Transverse colon (tissue), 4 donors: ENCODE measurements around the gene SIX5. TPM values are rescaled to one million over a fixed set of nuclear protein-coding genes. Genes with fewer than 3 reads are reported as not detected.

ENCODE experiments used
- DNase-seq: peaks from one replicate; pipeline ENCODE4 v3.0.0-alpha.2; 2019
- H3K27ac ChIP-seq, 4 donors: fragments of 200-600 bp; sonication (generic); 2 replicates each; pipeline ENCODE4 v1.5.1; 2016 to 2018; ENCODE audit warnings: inconsistent platforms in 4 of 4
- H3K27me3 ChIP-seq: fragments of 200-600 bp; sonication (generic); 2 replicates; pipeline ENCODE4 v1.5.1; 2017; ENCODE audit warnings: inconsistent platforms
- H3K36me3 ChIP-seq, 4 donors: fragments of 200-600 bp; sonication (generic); 2 replicates each; pipeline ENCODE4 v1.5.1; 2017 to 2019; ENCODE audit warnings: inconsistent platforms in 4 of 4
- H3K4me1 ChIP-seq, 4 donors: fragments of 200-600 bp; sonication (generic); 2 replicates each; pipeline ENCODE4 v1.5.1; 2017 to 2020; ENCODE audit warnings: inconsistent platforms in 4 of 4
- H3K4me3 ChIP-seq, 4 donors: fragments of 200-600 bp; sonication (generic); 1 replicate in 1 of 4; 2 replicates in 3 of 4; pipeline versions ENCODE4 v1.5.1 to v1.6.1; 2017 to 2019; ENCODE audit warnings: inconsistent platforms in 4 of 4
- H3K9me3 ChIP-seq, 2 donors: fragments of 200-600 bp; sonication (generic); 2 replicates each; pipeline ENCODE4 v1.5.1; 2017 to 2019; ENCODE audit warnings: inconsistent platforms in 2 of 2
- CTCF ChIP-seq, 5 experiments: fragments of 200-600 bp in 3 of 5; fragments of 450-650 bp in 2 of 5; sonication (generic) in 3 of 5; IDR thresholded peaks; 1 replicate in 2 of 5; 2 replicates in 3 of 5; pipeline ENCODE4 v1.5.1; 2016 to 2017; ENCODE audit warnings: antibody characterized with exemption in 5 of 5, inconsistent platforms in 3 of 5, mild to moderate bottlenecking in 2 of 5, moderate library complexity in 1 of 5
- EP300 ChIP-seq: sonication (generic); formaldehyde crosslinking; IDR thresholded peaks from one replicate; pipeline ENCODE4 v1.6.1; 2017; ENCODE audit warnings: antibody characterized with exemption, low read depth
- POLR2A ChIP-seq: fragments of 450-650 bp; IDR thresholded peaks from one replicate; pipeline ENCODE4 v1.6.1; 2016; ENCODE audit warnings: antibody characterized with exemption, mild to moderate bottlenecking, moderate library complexity
- POLR2AphosphoS5 ChIP-seq, 3 donors: sonication (generic); formaldehyde crosslinking; IDR thresholded peaks; one replicate each; pipeline ENCODE4 v1.6.1; 2016; ENCODE audit warnings: antibody characterized with exemption in 3 of 3
- WGBS, 2 donors: methylation state at CpG; one replicate each; pipeline ENCODE4 v1.1.5; 2018; ENCODE audit warnings: low coverage in 1 of 2; 5-methylcytosine and 5-hydroxymethylcytosine counted together
- in situ Hi-C, 4 donors: fragments of 200-750 bp; cut with MboI; loops; one replicate each; pipeline versions ENCODE4 v1.15.0 to v1.15.1; 2017; ENCODE audit warnings: low sequenced_read_pairs in 3 of 4, low pct_ligation_motif_present in 1 of 4, low pct_unique_long_range_greater_than_20kb in 1 of 4
- intact Hi-C: fragments of 100-400 bp; cut with DNase I; formaldehyde crosslinking; loops from one replicate; pipeline ENCODE4 v1.15.1; 2023; ENCODE audit warnings: low total_unique reads
- total RNA-seq, 4 donors: library from RNA; depleted of rRNA; stranded (reverse); fragments of >200 nt; gene quantifications; one replicate each; pipeline ENCODE4 v1.1.0, GENCODE V29; 2016

Gene SIX5
- total RNA-seq, 4 donors from 2014 or later: 6.7 to 40.4 (median 9.7) TPM

GRCh38 chr19:45716359-45717130, 52.5 kb downstream of the SIX5 start:
- H3K27me3 ChIP-seq: no peaks in the 10 kb centered on the region
- WGBS, 2 donors: 0 to 1% methylated on average over 3 to 24 of the region's 24 CpGs
- H3K4me1 ChIP-seq: peaks cover 11 to 34% (median 17%) of the 10 kb centered on the region in 4 donors
- no peak for TF ChIP-seq EP300
- TF ChIP-seq CTCF (IDR thresholded peaks at IDR 0.05): no peak
- TF ChIP-seq POLR2A: no peak
- TF ChIP-seq POLR2AphosphoS5 (IDR thresholded peaks at IDR 0.05): no peak
- peak overlapping the region; percentile 47 to 79 (median 60) for H3K4me3 ChIP-seq
- in situ Hi-C loops: no loop called here
- DNase-seq: peak; percentile 51
- H3K27ac ChIP-seq: peak overlapping the region; percentile 89 to 95 (median 93)
- intact Hi-C loops: loop anchor here (10.0 kb wide), 1 partner anchor 48 kb away; the partner anchor contains the start of gene SIX5
- no peaks in the 10 kb centered on the region for H3K9me3 ChIP-seq
- H3K36me3 ChIP-seq: peaks cover 0 to 16% (median 0%) of the 10 kb centered on the region in 4 donors

GRCh38 chr19:45715139-45715538, 53.9 kb downstream of the SIX5 start:
- intact Hi-C loops: loop anchor here (10.0 kb wide), 1 partner anchor 50 kb away; the partner anchor contains the start of gene SIX5
- no peak overlapping the region for H3K4me3 ChIP-seq
- peaks cover 11 to 29% (median 15%) of the 10 kb centered on the region in 4 donors for H3K4me1 ChIP-seq
- H3K27ac ChIP-seq: no peak overlapping the region
- no peaks in the 10 kb centered on the region for H3K9me3 ChIP-seq
- DNase-seq: no peak
- TF ChIP-seq CTCF (IDR thresholded peaks at IDR 0.05) (no peak), POLR2A (no peak), POLR2AphosphoS5 (IDR thresholded peaks at IDR 0.05) (no peak), EP300 (no peak)
- H3K27me3 ChIP-seq: no peaks in the 10 kb centered on the region
- WGBS, 2 donors: 83% methylated on average over 3 of the region's 3 CpGs; no CpG with 5 or more reads in 1 of the 2 donors
- in situ Hi-C loops: no loop called here
- H3K36me3 ChIP-seq: peaks cover 0 to 18% (median 0%) of the 10 kb centered on the region in 4 donors

Other genes with a start within 250 kb of the SIX5 start
- gene OPA3, start 184.4 kb downstream of the SIX5 start, total RNA-seq: 10 to 100 TPM in 1 of 4 donors, 1 to 10 TPM in 3; 6.7 to 10.8 (median 8.6) TPM
- gene GPR4, start 167.0 kb downstream of the SIX5 start, total RNA-seq: 1 to 10 TPM in 1 of 4 donors, under 1 TPM in 3; 0.27 to 1.4 (median 0.43) TPM
- 10 to 100 TPM; 40.8 to 64.3 (median 60.0) TPM for gene EML2, start 129.9 kb downstream of the SIX5 start, total RNA-seq
- gene GIPR, start 101.0 kb downstream of the SIX5 start, total RNA-seq: 10 to 100 TPM; 10.1 to 40.4 (median 14.1) TPM
- gene SNRPD2, start 77.3 kb downstream of the SIX5 start, total RNA-seq: 100 to 1,000 TPM in 2 of 4 donors, 10 to 100 TPM in 2; 39.3 to 407 (median 93.4) TPM
- gene QPCTL, start 76.6 kb downstream of the SIX5 start, total RNA-seq: 10 to 100 TPM in 1 of 4 donors, 1 to 10 TPM in 2, under 1 TPM in 1; 0.75 to 17.3 (median 7.2) TPM
- gene FBXO46, start 38.4 kb downstream of the SIX5 start, total RNA-seq: 10 to 100 TPM; 14.1 to 40.8 (median 19.6) TPM
- gene MEIOSIN, start 35.8 kb downstream of the SIX5 start, total RNA-seq: not detected
- gene DMPK, start 13.2 kb upstream of the SIX5 start, total RNA-seq: 100 to 1,000 TPM in 2 of 4 donors, 10 to 100 TPM in 2; 19.1 to 237 (median 69.2) TPM
- gene DMWD, start 23.6 kb upstream of the SIX5 start, total RNA-seq: 10 to 100 TPM; 26.8 to 72.9 (median 54.8) TPM
- gene RSPH6A, start 46.1 kb upstream of the SIX5 start, total RNA-seq: 1 to 10 TPM in 1 of 4 donors, not detected in 3; 1.1 TPM
- gene SYMPK, start 93.9 kb upstream of the SIX5 start, total RNA-seq: 100 to 1,000 TPM in 2 of 4 donors, 10 to 100 TPM in 2; 35.2 to 189 (median 81.9) TPM
- 10 to 100 TPM in 2 of 4 donors, 1 to 10 TPM in 2; 1.9 to 24.4 (median 9.2) TPM for gene FOXA3, start 95.1 kb upstream of the SIX5 start, total RNA-seq
- gene IRF2BP1, start 116.9 kb upstream of the SIX5 start, total RNA-seq: 10 to 100 TPM; 24.9 to 34.1 (median 29.5) TPM
- gene MYPOP, start 133.4 kb upstream of the SIX5 start, total RNA-seq: 10 to 100 TPM in 2 of 4 donors, 1 to 10 TPM in 2; 5.5 to 26.9 (median 8.9) TPM
- not detected for gene NANOS2, start 145.5 kb upstream of the SIX5 start, total RNA-seq
- gene NOVA2, start 204.6 kb upstream of the SIX5 start, total RNA-seq: 1 to 10 TPM in 1 of 4 donors, under 1 TPM in 2, not detected in 1; 0.41 to 2.2 (median 1.00) TPM
- 10 to 100 TPM in 2 of 4 donors, 1 to 10 TPM in 2; 7.8 to 18.7 (median 10.6) TPM for gene CCDC61, start 226.2 kb upstream of the SIX5 start, total RNA-seq